ENCODE measurements around the gene IMMP2L.
A peak's percentile ranks its signal among the peaks of the same experiment; 100 is the strongest.

Gene IMMP2L

DNA sequence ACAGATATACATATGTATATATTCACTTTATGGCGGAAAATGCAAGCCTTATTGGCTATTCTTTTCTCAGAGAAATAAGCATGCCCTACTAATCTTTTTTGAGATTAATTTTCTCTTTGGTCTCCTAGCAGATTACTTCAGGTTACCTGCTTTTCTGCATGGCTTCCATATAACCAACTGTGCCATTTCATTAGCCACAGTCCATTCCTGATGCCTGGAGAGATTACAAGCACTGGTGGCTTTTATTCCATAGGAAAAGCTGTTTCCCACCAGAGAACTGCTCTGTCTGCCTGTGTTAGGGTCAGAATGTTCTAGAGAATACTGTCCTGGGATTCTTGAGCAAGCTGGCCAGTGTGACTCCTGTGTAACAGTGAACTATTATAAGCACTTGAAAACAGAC lies 411.6 kb downstream of the IMMP2L start:
- no peak overlapping the region for H3K4me3 ChIP-seq (ENCODE audit: low read length)
- TF ChIP-seq ZNF274 (IDR thresholded peaks at IDR 0.05; ENCODE audit: low read depth, low read length), result no peak

DNA sequence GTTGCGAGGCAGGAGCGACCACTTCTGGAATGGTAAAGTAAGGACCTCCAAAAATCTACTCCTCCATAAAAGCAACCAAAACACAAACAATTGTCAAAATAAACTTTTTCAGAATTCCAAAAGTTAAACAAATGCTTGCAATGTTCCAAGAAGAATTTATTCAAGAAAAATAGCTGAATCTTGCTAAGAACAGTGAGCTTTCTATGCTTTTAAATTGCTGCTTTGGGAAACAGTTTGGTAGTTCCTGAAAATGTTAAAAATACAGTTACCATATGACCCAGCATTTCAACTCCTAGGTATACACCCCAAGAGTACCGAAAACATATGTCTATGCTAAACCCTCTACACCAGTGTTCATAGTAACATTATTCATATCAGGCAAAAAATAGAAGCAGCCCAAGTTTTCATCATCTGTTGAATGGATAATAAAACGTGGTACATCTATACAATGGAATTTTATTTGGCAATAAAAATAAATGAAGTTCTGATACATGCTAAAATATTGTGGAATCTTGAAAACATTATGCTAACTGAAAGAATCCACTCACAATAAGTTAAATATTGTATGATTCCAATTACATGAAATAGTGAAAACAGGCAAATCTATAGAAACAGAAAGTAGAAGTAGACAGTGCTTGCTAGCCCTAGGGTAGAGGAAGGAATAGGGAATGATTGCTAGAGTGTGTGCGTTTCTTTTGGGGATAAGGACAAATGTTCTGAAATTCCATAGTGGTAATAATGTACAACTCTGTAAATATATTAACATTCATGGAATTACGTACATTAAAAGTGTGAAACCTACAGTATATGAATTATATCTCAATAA lies 414.4 kb downstream of the IMMP2L start:
- H3K4me3 ChIP-seq (ENCODE audit: low read length), result no peak overlapping the region
- no peak for TF ChIP-seq ZNF274 (IDR thresholded peaks at IDR 0.05; ENCODE audit: low read depth, low read length)

DNA sequence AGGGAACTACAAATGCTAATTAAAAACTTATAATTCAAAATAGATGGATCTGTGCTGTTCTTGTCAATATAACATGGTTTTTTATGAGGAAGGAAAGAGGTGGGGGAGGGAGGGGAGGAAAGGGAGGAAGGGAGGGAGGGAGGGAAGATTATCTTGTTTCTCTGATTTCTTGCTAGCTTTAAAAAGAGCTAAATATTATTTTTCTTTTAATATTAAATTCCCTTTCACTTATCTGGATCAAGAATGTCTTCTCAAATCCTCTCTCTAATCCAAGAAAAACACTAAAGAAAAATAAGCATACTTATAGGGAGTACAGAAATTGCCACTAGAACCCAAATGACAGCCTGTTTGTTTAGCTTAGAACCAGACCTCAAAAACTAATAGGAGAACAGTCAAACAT lies 416.2 kb downstream of the IMMP2L start:
- TF ChIP-seq ZNF274 (IDR thresholded peaks at IDR 0.05; ENCODE audit: low read depth, low read length), result no peak

DNA sequence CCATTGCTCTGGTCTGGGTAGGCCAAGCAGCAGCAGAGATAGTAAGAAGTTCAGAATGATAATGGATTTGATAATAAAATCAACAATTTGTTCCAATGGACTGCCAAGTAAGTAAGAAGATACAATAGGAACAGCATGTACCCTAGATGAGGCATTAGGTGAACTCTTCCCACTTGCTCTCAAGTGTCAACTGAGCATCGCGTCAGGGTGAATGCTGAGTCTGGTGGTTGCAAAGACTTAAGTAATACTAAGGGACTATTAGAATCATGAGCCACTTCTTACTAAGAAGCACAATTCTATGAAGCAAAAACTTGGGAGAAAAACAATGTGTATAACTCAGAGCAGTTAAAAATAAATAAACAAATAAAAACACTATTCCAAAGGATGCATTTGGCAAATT lies 416.8 kb downstream of the IMMP2L start:
- no peak for TF ChIP-seq ZNF274 (IDR thresholded peaks at IDR 0.05; ENCODE audit: low read depth, low read length)
- H3K4me3 ChIP-seq (ENCODE audit: low read length), result no peak overlapping the region

More for the DNA sequence above, 416.2 kb downstream of the IMMP2L start:
- H3K4me3 ChIP-seq (ENCODE audit: low read length), result no peak overlapping the region

DNA sequence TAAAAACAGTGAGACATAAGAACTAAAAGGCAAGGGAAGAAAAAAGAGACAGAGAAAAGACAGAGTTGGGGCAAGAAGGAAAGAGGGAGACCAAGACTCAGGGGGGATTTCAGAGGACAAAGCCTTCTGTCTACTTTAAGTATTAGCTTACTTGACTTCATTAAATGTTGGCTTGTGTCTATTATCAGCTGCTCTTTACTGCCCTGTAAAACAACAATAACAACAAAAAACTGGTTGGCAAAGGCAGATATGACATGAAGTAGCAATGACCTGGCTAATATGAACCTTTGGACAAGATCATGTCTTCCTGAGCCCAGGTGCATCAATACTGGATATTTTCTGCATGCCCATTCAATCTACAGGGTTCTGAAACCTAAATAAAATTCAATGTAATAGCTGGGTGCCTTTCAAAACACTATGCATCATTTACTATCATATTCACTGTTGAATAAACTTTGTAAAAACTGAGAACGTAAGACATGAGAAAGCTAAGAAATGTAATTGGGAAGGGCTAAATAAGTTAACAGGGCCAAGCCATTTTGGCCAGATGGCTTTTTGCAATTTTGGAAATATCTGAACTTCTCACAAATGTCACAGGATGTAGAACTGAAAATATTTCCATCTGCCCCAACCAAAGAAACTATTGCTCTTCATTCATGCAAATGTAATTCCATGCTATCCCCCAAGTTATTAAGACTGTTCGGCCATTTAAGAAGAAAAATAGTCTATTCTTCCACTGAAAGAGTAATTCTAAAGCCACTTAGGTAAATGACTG lies 422.0 kb downstream of the IMMP2L start:
- H3K4me3 ChIP-seq (ENCODE audit: low read length), result no peak overlapping the region
- no peak for TF ChIP-seq ZNF274 (IDR thresholded peaks at IDR 0.05; ENCODE audit: low read depth, low read length)

DNA sequence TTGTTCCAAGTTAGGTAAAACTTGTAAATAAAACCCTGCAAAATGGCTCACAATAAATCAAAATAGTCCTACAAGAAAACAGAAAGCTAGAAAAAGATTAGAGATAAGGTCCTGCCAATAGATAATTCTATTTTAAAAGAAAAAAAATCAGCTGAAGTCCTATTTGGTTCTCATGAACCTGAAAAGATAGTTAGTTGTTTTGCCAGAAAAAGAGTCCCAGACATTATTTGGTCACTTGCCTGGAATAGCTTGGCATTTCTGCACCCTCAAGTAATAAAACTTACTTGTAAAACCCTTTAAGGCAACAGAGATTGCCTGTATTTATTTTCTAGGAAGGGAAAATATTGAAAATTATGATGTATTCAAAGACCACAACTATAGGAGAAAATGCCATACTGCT lies 423.7 kb downstream of the IMMP2L start:
- no peak overlapping the region for H3K4me3 ChIP-seq (ENCODE audit: low read length)
- no peak for TF ChIP-seq ZNF274 (IDR thresholded peaks at IDR 0.05; ENCODE audit: low read depth, low read length)

DNA sequence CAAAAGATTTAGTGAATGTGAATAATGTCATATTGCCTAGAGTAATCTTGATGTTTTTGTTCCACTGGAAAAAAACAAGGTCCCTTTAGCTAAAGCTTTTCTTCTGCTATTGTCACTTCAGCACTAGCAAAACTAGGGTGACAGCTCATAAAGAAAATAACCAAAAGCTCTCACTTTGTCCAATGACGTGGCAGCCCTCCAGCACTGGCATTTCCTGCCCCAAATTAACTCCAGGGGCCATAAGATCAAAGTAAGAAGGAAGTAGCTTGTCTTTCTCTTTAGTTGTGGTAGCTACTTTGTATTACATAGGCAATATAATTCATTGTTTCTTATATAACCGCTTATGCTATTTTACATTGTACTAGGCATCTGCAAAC lies 424.1 kb downstream of the IMMP2L start:
- TF ChIP-seq ZNF274 (IDR thresholded peaks at IDR 0.05; ENCODE audit: low read depth, low read length), result no peak
- no peak overlapping the region for H3K4me3 ChIP-seq (ENCODE audit: low read length)

DNA sequence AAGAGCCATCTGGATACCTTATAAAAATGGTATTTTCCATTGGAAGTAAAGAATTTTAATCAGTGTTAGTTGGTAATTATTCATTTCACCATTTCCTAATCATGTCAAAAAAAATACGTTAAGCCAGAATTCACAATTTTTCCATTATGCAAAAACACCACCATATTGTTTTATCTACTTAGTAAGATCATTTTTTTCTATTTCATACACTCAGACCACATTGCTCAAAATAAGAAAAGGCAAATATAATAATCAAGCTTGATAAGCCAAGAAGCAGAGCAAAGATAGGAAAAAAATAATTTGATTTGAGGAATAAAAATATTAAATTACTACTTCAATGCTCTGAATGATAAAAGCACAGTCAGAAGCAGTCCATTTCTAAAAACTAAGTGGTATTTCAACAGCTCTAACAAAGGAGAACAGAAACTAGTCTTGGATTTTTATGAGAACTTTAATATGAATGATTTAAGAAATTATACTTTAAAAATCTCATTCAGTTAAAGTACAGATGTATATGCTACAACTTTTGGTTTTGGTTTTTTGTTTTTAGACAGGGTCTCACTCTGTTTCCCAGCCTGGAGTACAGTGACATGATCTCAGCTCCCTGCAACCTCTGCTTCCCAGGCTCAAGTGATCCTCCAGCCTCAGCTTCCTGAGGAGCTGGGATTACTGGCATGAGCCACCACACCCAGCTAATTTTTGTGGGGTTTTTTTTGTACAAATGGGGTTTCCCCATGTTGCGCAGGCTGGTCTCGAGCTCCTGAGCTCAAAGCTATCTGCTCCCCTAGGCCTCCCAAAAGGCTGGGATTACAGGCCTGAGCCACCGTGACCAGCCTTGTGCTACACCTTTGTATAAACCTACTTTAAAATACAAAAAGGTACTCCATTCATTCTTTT lies 424.7 kb downstream of the IMMP2L start:
- H3K4me3 ChIP-seq (ENCODE audit: low read length), result peak overlapping the region; percentile 4; the same call in 1 of the 2 replicates
- TF ChIP-seq ZNF274 (IDR thresholded peaks at IDR 0.05; ENCODE audit: low read depth, low read length), result no peak

DNA sequence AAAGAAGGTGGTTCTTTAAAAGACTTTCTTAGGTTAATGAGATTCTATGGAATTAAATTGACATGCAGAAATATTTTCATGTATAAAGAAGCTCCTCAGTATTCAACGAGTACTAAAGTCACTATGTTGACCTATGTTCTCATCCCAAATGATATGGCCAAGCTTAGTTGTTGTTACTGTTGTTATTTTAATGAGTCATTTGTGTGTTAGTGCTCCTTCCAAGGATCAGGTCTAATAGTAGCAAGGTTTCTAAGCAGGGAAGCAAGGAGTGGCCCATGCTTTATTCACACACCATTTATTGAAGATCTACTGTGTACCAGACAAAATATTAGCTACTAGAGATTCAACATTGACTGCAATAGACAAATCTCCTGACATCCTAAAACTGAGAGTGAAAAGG lies 429.5 kb downstream of the IMMP2L start:
- no peak overlapping the region for H3K4me3 ChIP-seq (ENCODE audit: low read length)
- no peak for TF ChIP-seq ZNF274 (IDR thresholded peaks at IDR 0.05; ENCODE audit: low read depth, low read length)

DNA sequence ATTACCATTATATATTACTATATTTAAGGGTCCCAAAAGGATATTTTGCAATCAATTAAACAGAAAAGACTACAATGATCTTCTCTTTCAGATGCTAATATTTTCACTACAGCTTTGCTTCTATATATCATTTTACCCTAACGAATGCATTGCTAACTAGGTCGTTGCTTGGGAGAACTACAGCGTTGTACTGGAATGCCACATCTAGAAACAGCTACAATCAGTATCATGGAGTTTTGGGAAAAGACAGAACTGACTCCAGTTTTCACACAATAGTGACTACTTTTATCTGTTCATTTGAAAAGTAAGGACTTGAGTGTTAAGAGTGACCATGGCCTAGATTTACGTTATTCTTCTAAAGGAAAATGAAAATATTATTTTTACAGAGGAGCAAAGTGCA lies 432.9 kb downstream of the IMMP2L start:
- no peak for TF ChIP-seq ZNF274 (IDR thresholded peaks at IDR 0.05; ENCODE audit: low read depth, low read length)
- H3K4me3 ChIP-seq (ENCODE audit: low read length), result no peak overlapping the region

DNA sequence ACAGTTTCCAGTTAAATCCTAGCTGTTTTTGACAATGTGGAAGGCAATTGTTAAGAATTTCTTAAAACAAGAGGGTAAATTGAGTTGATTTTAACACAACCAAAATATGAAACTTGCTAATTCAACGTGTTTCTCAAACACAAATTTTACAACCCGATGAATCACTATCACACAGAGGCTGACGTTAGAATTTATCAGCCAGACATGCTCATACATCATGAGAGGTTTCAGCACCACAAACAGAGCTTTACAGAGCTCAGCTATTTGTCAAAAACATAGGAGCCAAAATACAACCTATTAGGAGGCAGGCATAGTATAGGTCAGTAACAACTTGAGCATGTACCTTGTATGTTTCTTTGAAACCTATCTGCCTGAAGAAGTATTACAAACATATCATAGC lies 435.3 kb downstream of the IMMP2L start:
- TF ChIP-seq ZNF274 (IDR thresholded peaks at IDR 0.05; ENCODE audit: low read depth, low read length), result no peak
- no peak overlapping the region for H3K4me3 ChIP-seq (ENCODE audit: low read length)

DNA sequence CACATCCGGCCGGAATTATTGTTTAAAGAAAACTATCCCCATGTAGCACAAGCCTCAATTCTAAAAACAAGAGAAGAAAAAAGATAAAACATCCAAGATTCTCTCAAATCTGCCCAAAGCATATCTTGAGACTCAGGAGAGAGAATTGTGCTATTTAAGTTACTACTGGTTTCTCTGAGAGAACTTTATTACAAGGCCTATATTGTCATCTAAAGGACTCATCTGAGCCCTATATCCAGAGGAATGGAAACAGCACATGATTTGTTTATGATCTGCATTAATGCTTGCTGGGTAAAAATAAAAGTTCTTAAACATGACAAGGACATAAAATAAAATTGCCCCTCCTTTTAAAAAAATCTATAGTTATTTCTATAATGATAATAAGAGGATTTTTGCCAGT lies 446.3 kb downstream of the IMMP2L start:
- no peak overlapping the region for H3K4me3 ChIP-seq (ENCODE audit: low read length)
- no peak for TF ChIP-seq ZNF274 (IDR thresholded peaks at IDR 0.05; ENCODE audit: low read depth, low read length)

DNA sequence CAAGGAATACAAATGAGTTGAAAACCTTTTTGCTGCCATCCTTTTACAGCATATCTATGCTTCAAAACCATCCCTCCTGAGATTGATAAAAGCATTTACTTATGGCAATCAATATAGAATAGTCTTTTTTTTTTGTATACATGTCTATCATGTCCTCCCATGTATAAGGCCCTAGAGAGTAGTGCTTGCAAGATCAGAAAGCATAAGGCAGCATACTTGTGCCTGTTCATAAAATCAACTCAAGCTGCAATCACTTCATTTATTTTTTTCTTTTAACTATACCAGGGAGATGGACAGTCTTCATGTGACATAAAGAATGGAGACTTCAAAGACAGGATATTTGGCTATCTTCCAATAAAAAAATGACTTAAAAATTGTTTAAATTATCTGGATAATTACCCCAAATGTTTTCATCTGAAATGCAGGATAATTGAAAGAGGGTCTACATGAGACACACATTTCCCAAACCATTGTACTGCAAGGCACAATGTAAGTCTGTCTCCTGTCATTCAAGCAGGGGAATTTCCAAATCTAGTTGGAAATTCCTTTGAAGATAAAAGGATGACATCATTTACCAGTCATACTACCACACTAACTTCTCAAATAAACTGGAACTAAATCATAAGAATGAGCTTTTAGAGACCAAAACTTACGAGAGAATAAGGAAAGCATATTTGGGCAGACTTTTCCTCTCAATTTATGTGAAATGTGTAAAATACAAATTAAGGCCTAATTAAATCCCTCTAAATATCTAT lies 448.9 kb downstream of the IMMP2L start:
- no peak for TF ChIP-seq ZNF274 (IDR thresholded peaks at IDR 0.05; ENCODE audit: low read depth, low read length)
- no peak overlapping the region for H3K4me3 ChIP-seq (ENCODE audit: low read length)

DNA sequence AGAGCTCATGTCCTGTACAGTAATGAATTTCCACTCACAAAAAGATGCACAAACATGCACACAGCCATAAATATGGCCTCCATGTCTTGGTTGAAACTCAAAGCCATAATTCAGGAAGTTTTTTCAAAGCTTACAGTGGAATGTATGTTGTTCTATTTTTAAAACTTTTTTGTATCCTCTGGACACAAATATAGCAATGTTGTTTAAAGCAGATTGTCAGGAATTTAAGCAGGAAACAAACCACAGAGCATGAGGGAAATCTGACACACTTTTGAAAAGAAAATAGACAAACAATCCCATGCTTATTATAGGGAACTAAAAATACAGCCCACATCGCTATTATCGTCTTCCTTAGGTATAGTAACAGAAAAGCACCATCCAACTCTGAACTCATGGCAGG lies 449.9 kb downstream of the IMMP2L start:
- no peak overlapping the region for H3K4me3 ChIP-seq (ENCODE audit: low read length)
- TF ChIP-seq ZNF274 (IDR thresholded peaks at IDR 0.05; ENCODE audit: low read depth, low read length), result no peak

Data from GM08714 (cell line).